Measurements from ENCODE around the gene GARIN5B. TPM values are rescaled to one million over a fixed set of nuclear protein-coding genes. Genes with fewer than 3 reads are reported as not detected.

The GARIN5B gene
- total RNA-seq, 2 donors from 2014 or later = not detected

GRCh38 chr19:55305983-55306562 is 57.0 kb downstream of the GARIN5B start:
- no peaks in the 10 kb centered on the region for H3K4me1 ChIP-seq
- H3K4me3 ChIP-seq = no peak overlapping the region
- no peaks in the 10 kb centered on the region for H3K9me3 ChIP-seq
- H3K9ac ChIP-seq (ENCODE audit: low read depth in 2 of 2, low read length in 2 of 2) = no peak overlapping the region
- TF ChIP-seq, protein P1, sequence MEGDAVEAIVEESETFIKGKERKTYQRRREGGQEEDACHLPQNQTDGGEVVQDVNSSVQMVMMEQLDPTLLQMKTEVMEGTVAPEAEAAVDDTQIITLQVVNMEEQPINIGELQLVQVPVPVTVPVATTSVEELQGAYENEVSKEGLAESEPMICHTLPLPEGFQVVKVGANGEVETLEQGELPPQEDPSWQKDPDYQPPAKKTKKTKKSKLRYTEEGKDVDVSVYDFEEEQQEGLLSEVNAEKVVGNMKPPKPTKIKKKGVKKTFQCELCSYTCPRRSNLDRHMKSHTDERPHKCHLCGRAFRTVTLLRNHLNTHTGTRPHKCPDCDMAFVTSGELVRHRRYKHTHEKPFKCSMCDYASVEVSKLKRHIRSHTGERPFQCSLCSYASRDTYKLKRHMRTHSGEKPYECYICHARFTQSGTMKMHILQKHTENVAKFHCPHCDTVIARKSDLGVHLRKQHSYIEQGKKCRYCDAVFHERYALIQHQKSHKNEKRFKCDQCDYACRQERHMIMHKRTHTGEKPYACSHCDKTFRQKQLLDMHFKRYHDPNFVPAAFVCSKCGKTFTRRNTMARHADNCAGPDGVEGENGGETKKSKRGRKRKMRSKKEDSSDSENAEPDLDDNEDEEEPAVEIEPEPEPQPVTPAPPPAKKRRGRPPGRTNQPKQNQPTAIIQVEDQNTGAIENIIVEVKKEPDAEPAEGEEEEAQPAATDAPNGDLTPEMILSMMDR (IDR thresholded peaks at IDR 0.05) = no peak
- no peak overlapping the region for H3K27ac ChIP-seq
- no peaks in the 10 kb centered on the region for H3K27me3 ChIP-seq
- DNase-seq = no peak
- no peaks in the 10 kb centered on the region for H3K36me3 ChIP-seq
- intact Hi-C loops (cut with DNase I) = no loop called here

DNA sequence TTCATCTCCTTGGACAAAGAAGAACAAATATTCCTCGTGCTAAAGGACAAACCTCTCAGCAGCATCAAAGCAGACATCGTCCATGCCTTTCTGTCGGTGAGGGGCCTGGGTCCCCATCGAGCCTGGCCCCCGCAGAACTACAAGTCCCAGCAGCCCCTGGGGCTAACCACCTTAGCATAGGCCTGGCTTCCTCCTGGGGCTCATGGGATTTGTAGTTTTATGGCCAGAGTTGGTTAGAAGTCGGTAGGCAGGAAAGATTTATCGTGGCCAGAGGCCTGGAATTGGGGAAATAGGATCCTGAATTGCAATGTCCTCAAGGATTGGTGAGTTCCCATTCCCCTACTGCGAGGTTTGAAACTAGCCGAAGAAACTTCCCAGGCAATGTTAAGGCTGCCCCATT is 57.6 kb downstream of the GARIN5B start:
- intact Hi-C loops (cut with DNase I) = no loop called here
- no peaks in the 10 kb centered on the region for H3K36me3 ChIP-seq
- TF ChIP-seq, protein P1 (IDR thresholded peaks at IDR 0.05) = no peak

GRCh38 chr19:55304980-55305379 is 58.1 kb downstream of the GARIN5B start:
- no peak for DNase-seq
- H3K4me3 ChIP-seq = no peak overlapping the region
- intact Hi-C loops (cut with DNase I) = no loop called here
- H3K9ac ChIP-seq (ENCODE audit: low read depth in 2 of 2, low read length in 2 of 2) = no peak overlapping the region
- no peaks in the 10 kb centered on the region for H3K36me3 ChIP-seq
- H3K9me3 ChIP-seq = no peaks in the 10 kb centered on the region
- no peak overlapping the region for H3K27ac ChIP-seq
- no peaks in the 10 kb centered on the region for H3K4me1 ChIP-seq
- TF ChIP-seq, protein P1 (IDR thresholded peaks at IDR 0.05) = no peak
- no peaks in the 10 kb centered on the region for H3K27me3 ChIP-seq

More for the DNA sequence above, 57.6 kb downstream of the GARIN5B start:
- Histone ChIP-seq H3K9ac (ENCODE audit: low read depth in 2 of 2, low read length in 2 of 2) (no peak overlapping the region), H3K4me3 (no peak overlapping the region), H3K27ac (no peak overlapping the region), H3K27me3 (no peaks in the 10 kb centered on the region), H3K9me3 (no peaks in the 10 kb centered on the region), H3K4me1 (no peaks in the 10 kb centered on the region)
- peak; percentile 40 for DNase-seq

Other genes with a start within 250 kb of the GARIN5B start
- 100 to 1,000 TPM in 1 of 2 donors, 10 to 100 TPM in 1; 82.6 to 112 TPM for gene PPP1R12C, start 245.6 kb downstream of the GARIN5B start, total RNA-seq
- gene TNNT1, start 214.1 kb downstream of the GARIN5B start, total RNA-seq = 1 to 10 TPM in 1 of 2 donors, under 1 TPM in 1; 0.69 to 2.1 TPM
- 1 to 10 TPM in 1 of 2 donors, under 1 TPM in 1; 0.64 to 1.2 TPM for gene TNNI3, start 205.5 kb downstream of the GARIN5B start, total RNA-seq
- 1 to 10 TPM; 1.6 to 2.4 TPM for gene DNAAF3, start 196.6 kb downstream of the GARIN5B start, total RNA-seq
- gene SYT5, start 183.0 kb downstream of the GARIN5B start, total RNA-seq = 1 to 10 TPM in 1 of 2 donors, under 1 TPM in 1; 0.67 to 3.2 TPM
- 100 to 1,000 TPM in 1 of 2 donors, 10 to 100 TPM in 1; 76.3 to 131 TPM for gene PTPRH, start 153.8 kb downstream of the GARIN5B start, total RNA-seq
- 1 to 10 TPM; 2.1 to 5.3 TPM for gene TMEM86B, start 134.5 kb downstream of the GARIN5B start, total RNA-seq
- gene PPP6R1, start 104.2 kb downstream of the GARIN5B start, total RNA-seq = 10 to 100 TPM; 65.1 to 97.2 TPM
- gene HSPBP1, start 83.2 kb downstream of the GARIN5B start, total RNA-seq = 10 to 100 TPM; 29.0 to 82.3 TPM
- 1 to 10 TPM in 1 of 2 donors, under 1 TPM in 1; 0.59 to 2.3 TPM for gene BRSK1, start 79.3 kb downstream of the GARIN5B start, total RNA-seq
- 10 to 100 TPM in 1 of 2 donors, 1 to 10 TPM in 1; 9.7 to 47.2 TPM for gene TMEM150B, start 37.9 kb downstream of the GARIN5B start, total RNA-seq
- gene KMT5C, start 23.4 kb downstream of the GARIN5B start, total RNA-seq = 10 to 100 TPM; 14.9 to 24.9 TPM
- gene COX6B2, start 8.5 kb downstream of the GARIN5B start, total RNA-seq = 10 to 100 TPM; 12.9 to 15.2 TPM
- under 1 TPM in 1 of 2 donors, not detected in 1; 0.64 TPM for gene IL11, start 7.2 kb upstream of the GARIN5B start, total RNA-seq
- gene TMEM190, start 13.6 kb upstream of the GARIN5B start, total RNA-seq = not detected
- gene TMEM238, start 21.0 kb upstream of the GARIN5B start, total RNA-seq = 10 to 100 TPM; 78.1 to 85.9 TPM
- gene RPL28, start 22.7 kb upstream of the GARIN5B start, total RNA-seq = 1,000 to 10,000 TPM; 1,447 to 1,819 TPM
- 100 to 1,000 TPM in 1 of 2 donors, 10 to 100 TPM in 1; 43.8 to 147 TPM for gene UBE2S, start 44.5 kb upstream of the GARIN5B start, total RNA-seq
- gene SHISA7, start 80.0 kb upstream of the GARIN5B start, total RNA-seq = not detected
- 100 to 1,000 TPM in 1 of 2 donors, 10 to 100 TPM in 1; 89.8 to 132 TPM for gene ISOC2, start 98.4 kb upstream of the GARIN5B start, total RNA-seq
- not detected for gene C19orf85, start 101.5 kb upstream of the GARIN5B start, total RNA-seq
- 1 to 10 TPM; 8.6 to 8.9 TPM for gene ZNF628, start 113.4 kb upstream of the GARIN5B start, total RNA-seq
- 1 to 10 TPM; 4.9 to 7.7 TPM for gene NAT14, start 121.9 kb upstream of the GARIN5B start, total RNA-seq
- gene SSC5D, start 125.2 kb upstream of the GARIN5B start, total RNA-seq = 1 to 10 TPM; 2.2 to 7.4 TPM
- not detected for gene SBK2, start 173.9 kb upstream of the GARIN5B start, total RNA-seq
- gene SBK3, start 182.3 kb upstream of the GARIN5B start, total RNA-seq = not detected
- 1 to 10 TPM; 8.0 to 8.7 TPM for gene ZNF579, start 217.6 kb upstream of the GARIN5B start, total RNA-seq
- gene FIZ1, start 236.3 kb upstream of the GARIN5B start, total RNA-seq = 10 to 100 TPM; 12.2 to 14.5 TPM
- gene ZNF524, start 237.0 kb upstream of the GARIN5B start, total RNA-seq = 10 to 100 TPM; 30.4 to 33.9 TPM
- 10 to 100 TPM; 12.9 to 13.1 TPM for gene ZNF865, start 242.4 kb upstream of the GARIN5B start, total RNA-seq

Data from colonic mucosa (tissue), 4 donors.